Colonic mucosa (tissue), 4 donors: Measurements from ENCODE around the gene DCUN1D2. TPM values are rescaled to one million over a fixed set of nuclear protein-coding genes. Genes with fewer than 3 reads are reported as not detected.

ENCODE experiments used
- DNase-seq: peaks from one replicate; pipeline ENCODE4 v3.0.0-alpha.2; 2020
- H3K27ac ChIP-seq: fragments of 200-600 bp; one replicate; pipeline ENCODE4 v1.8.0; 2021
- H3K27me3 ChIP-seq: fragments of 200-600 bp; one replicate; pipeline ENCODE4 v1.8.0; 2021
- H3K36me3 ChIP-seq: fragments of 200-600 bp; one replicate; pipeline ENCODE4 v1.8.0; 2021
- H3K4me1 ChIP-seq: fragments of 200-600 bp; one replicate; pipeline ENCODE4 v1.8.0; 2021; ENCODE audit warnings: mild to moderate bottlenecking
- H3K4me3 ChIP-seq: fragments of 200-600 bp; one replicate; pipeline ENCODE4 v1.8.0; 2021
- H3K9ac ChIP-seq, 2 donors: one replicate each; pipeline ENCODE4 v1.7.0; 2013; ENCODE audit warnings: control low read depth in 2 of 2, low read depth in 2 of 2, low read length in 2 of 2
- H3K9me3 ChIP-seq: fragments of 200-600 bp; one replicate; pipeline ENCODE4 v1.8.0; 2021
- CTCF ChIP-seq: fragments of 200-600 bp; IDR thresholded peaks from one replicate; pipeline ENCODE4 v1.8.0; 2022; ENCODE audit warnings: antibody characterized with exemption, mild to moderate bottlenecking
- intact Hi-C: fragments of 100-400 bp; cut with DNase I; formaldehyde crosslinking; loops from one replicate; pipeline ENCODE4 v1.14.1; 2022
- total RNA-seq, 2 donors: library from RNA; stranded (reverse); fragmentation: NEBNext Ultra II Directional in 1 of 2; extraction: Animal tissue kit (Norgen Biotek cat#: 25700) in 1 of 2; gene quantifications; one replicate each; pipeline ENCODE4 v1.2.1, GENCODE V29; 2021
- donor health status: healthy.
- donor health status: DM: no; HTN: no; CAD: no.
- donor health status: DM: no; HTN: no; CAD: no.

Gene DCUN1D2
- total RNA-seq, 2 donors from 2014 or later, result 14.9 to 20.5 TPM

- H3K9ac ChIP-seq, result no peak overlapping the region
- no peaks in the 10 kb centered on the region for H3K27me3 ChIP-seq
- no peak overlapping the region for H3K4me3 ChIP-seq
- intact Hi-C loops, result no loop called here
- no peaks in the 10 kb centered on the region for H3K9me3 ChIP-seq
- DNase-seq, result no peak
- H3K36me3 ChIP-seq, result no peaks in the 10 kb centered on the region
- TF ChIP-seq CTCF, result no peak
- no peaks in the 10 kb centered on the region for H3K4me1 ChIP-seq
- no peak overlapping the region for H3K27ac ChIP-seq
Observed at GRCh38 chr13:113514847-113515246, 24.3 kb upstream of the DCUN1D2 start.

GRCh38 chr13:113513761-113514160, 23.2 kb upstream of the DCUN1D2 start:
- Histone ChIP-seq H3K9me3 (no peaks in the 10 kb centered on the region), H3K36me3 (no peaks in the 10 kb centered on the region), H3K27me3 (no peaks in the 10 kb centered on the region), H3K4me3 (no peak overlapping the region), H3K4me1 (no peaks in the 10 kb centered on the region), H3K27ac (no peak overlapping the region), H3K9ac (no peak overlapping the region)
- intact Hi-C loops, result no loop called here
- DNase-seq, result no peak
- TF ChIP-seq CTCF, result no peak

- no peak for TF ChIP-seq CTCF
- Histone ChIP-seq H3K27me3 (no peaks in the 10 kb centered on the region), H3K9ac (no peak overlapping the region), H3K36me3 (no peaks in the 10 kb centered on the region), H3K4me1 (no peaks in the 10 kb centered on the region), H3K27ac (no peak overlapping the region), H3K4me3 (no peak overlapping the region), H3K9me3 (no peaks in the 10 kb centered on the region)
- DNase-seq, result no peak
- intact Hi-C loops, result no loop called here
Observed at GRCh38 chr13:113511361-113511760, 20.9 kb upstream of the DCUN1D2 start.

GRCh38 chr13:113510871-113511270, 20.4 kb upstream of the DCUN1D2 start:
- Histone ChIP-seq H3K27me3 (no peaks in the 10 kb centered on the region), H3K36me3 (no peaks in the 10 kb centered on the region), H3K4me3 (no peak overlapping the region), H3K4me1 (no peaks in the 10 kb centered on the region), H3K9me3 (no peaks in the 10 kb centered on the region), H3K27ac (no peak overlapping the region), H3K9ac (no peak overlapping the region)
- no peak for DNase-seq
- TF ChIP-seq CTCF, result no peak
- intact Hi-C loops, result no loop called here

- H3K27me3 ChIP-seq, result no peaks in the 10 kb centered on the region
- H3K9ac ChIP-seq, result no peak overlapping the region
- no peak overlapping the region for H3K4me3 ChIP-seq
- H3K36me3 ChIP-seq, result no peaks in the 10 kb centered on the region
- no peak for DNase-seq
- intact Hi-C loops, result no loop called here
- no peaks in the 10 kb centered on the region for H3K9me3 ChIP-seq
- H3K27ac ChIP-seq, result no peak overlapping the region
- H3K4me1 ChIP-seq, result no peaks in the 10 kb centered on the region
- TF ChIP-seq CTCF, result no peak
Observed at GRCh38 chr13:113509989-113510388, 19.5 kb upstream of the DCUN1D2 start.
